Measurements from ENCODE around the gene MAPKBP1.
"Not testable (repeated sequence)": the region's sequence is repeated elsewhere in the genome, so short reads cannot be mapped to it uniquely, and the experiment has no call there.

The MAPKBP1 gene

GRCh38 chr15:41774062-41774881 is at the start of gene MAPKBP1:
Gene MAPKBP1 (plus strand): TSS chr15:41774484. CDS start chr15:41775276, 792 bp downstream.
- DNase-seq: peak; percentile 87

- DNase-seq: no peak
Observed at GRCh38 chr15:41727143-41727542, 47.1 kb upstream of the MAPKBP1 start.

- not testable (repeated sequence) for DNase-seq
Observed at GRCh38 chr15:41728061-41728460, 46.2 kb upstream of the MAPKBP1 start.

- DNase-seq: no peak
Observed at GRCh38 chr15:41730543-41730942, 43.7 kb upstream of the MAPKBP1 start.

- DNase-seq: no peak
Observed at GRCh38 chr15:41732483-41732882, 41.8 kb upstream of the MAPKBP1 start.

- no peak for DNase-seq
Observed at GRCh38 chr15:41734079-41734478, 40.2 kb upstream of the MAPKBP1 start.

GRCh38 chr15:41735046-41735445 is 39.2 kb upstream of the MAPKBP1 start:
- DNase-seq: no peak

GRCh38 chr15:41735492-41735891 is 38.8 kb upstream of the MAPKBP1 start:
- DNase-seq: not testable (repeated sequence)

GRCh38 chr15:41746802-41747201 is 27.5 kb upstream of the MAPKBP1 start:
- DNase-seq: no peak

- no peak for DNase-seq
Observed at GRCh38 chr15:41756198-41756597, 18.1 kb upstream of the MAPKBP1 start.

GRCh38 chr15:41772720-41773331 is 1.5 kb upstream of the MAPKBP1 start:
- DNase-seq: peak; percentile 25

GRCh38 chr15:41773332-41773728 is 954 bp upstream of the MAPKBP1 start:
- DNase-seq: no peak

- no peak for DNase-seq
Observed at GRCh38 chr15:41773729-41774061, 589 bp upstream of the MAPKBP1 start.

- no peak for DNase-seq
Observed at GRCh38 chr15:41774882-41775417, 666 bp downstream of the MAPKBP1 start.

GRCh38 chr15:41775651-41776050 is 1.4 kb downstream of the MAPKBP1 start:
- no peak for DNase-seq

- DNase-seq: no peak
Observed at GRCh38 chr15:41777421-41777973, 3.2 kb downstream of the MAPKBP1 start.

GRCh38 chr15:41778521-41778920 is 4.2 kb downstream of the MAPKBP1 start:
- no peak for DNase-seq

GRCh38 chr15:41779662-41780157 is 5.4 kb downstream of the MAPKBP1 start:
- DNase-seq: no peak

GRCh38 chr15:41780266-41780665 is 6.0 kb downstream of the MAPKBP1 start:
- no peak for DNase-seq

GRCh38 chr15:41780727-41781126 is 6.4 kb downstream of the MAPKBP1 start:
- DNase-seq: no peak

- DNase-seq: no peak
Observed at GRCh38 chr15:41782371-41783282, 8.3 kb downstream of the MAPKBP1 start.

- DNase-seq: no peak
Observed at GRCh38 chr15:41783296-41783695, 9.0 kb downstream of the MAPKBP1 start.

GRCh38 chr15:41788262-41788661 is 14.0 kb downstream of the MAPKBP1 start:
- no peak for DNase-seq

All from NCI-H1105 treated with DMSO at 0.1 percent for 48 hours (cell line).